HT1080 (cell line): ENCODE measurements around the gene SHISA8. TPM values are rescaled to one million over a fixed set of nuclear protein-coding genes. Genes with fewer than 3 reads are reported as not detected.

Experiments
- DNase-seq: peaks from one replicate; pipeline ENCODE4 v3.0.0-alpha.2; 2015; ENCODE audit warnings: low read depth
- total RNA-seq: library from RNA; depleted of rRNA; stranded (reverse); fragments of >200 nt; shearing (Covaris generic); gene quantifications from 2 replicates; pipeline ENCODE4 v1.2.3, GENCODE V29; 2014

The SHISA8 gene
- total RNA-seq, 1 experiment from 2014 or later: 8.8 TPM

DNA sequence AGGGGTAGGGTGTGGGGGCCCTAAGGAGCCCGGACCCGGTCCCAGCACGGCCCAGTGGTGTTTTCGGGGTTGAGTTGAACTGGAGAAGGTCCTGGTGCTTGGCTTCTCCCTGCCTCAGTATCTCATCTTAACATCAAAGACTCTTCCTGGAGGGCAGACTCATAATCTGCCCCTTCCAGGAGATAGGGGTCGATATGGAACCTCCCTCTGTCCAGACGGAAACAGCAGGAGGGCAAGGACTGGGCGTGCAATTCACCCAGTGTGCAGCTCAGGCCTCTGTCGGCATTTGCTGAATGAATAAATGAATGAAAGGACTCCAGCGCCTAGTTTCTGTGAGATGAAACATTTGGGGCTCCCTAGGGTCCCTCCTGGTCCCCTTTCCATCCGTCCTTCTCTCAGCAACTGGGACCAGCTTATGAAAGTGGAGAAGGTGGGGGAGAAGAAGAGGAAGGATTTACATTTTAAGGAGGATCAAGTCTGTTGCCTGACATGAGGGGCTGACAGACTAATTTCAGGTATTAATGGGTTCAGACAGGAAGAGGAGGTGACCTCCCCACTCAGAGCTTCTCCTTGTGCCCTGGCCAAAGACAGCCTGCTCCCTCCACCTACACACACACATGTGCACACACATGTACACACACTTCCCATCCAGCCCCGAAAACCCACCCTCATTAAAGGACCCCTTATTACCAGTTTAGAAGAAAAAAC is 1.1 kb upstream of the SHISA8 start:
- no peak for DNase-seq

DNA sequence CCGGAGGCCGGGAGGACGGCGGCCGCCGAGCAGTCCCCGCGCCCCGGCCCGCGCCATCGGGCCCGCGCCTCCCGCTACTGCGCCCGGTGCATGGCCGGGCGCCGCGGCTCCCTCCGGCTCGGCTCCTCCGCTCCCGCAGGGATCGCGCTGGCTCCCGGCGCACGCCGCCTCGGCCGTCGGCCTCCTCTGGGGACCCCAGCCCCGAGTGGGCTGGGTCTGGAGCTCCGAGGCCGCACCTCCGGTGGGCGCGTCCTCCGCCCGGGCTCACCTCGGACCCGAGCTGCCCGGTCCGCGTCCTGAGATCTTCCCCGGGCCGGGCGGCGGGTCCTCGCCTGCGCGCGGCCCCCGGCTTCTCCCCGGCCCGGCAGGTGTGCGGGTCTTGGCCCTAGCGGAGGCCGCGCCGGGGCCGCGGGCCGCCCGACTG is 251 bp downstream of the SHISA8 start:
- no peak for DNase-seq

GRCh38 chr22:41913842-41914534 is 886 bp downstream of the SHISA8 start:
- no peak for DNase-seq

- no peak for DNase-seq
Measured at GRCh38 chr22:41913040-41913719, 1.7 kb downstream of the SHISA8 start.

GRCh38 chr22:41912338-41913039 is 2.4 kb downstream of the SHISA8 start:
- DNase-seq: no peak

GRCh38 chr22:41911001-41911611 is 3.8 kb downstream of the SHISA8 start:
- no peak for DNase-seq

- no peak for DNase-seq
Measured at GRCh38 chr22:41910050-41911000, 4.5 kb downstream of the SHISA8 start.

GRCh38 chr22:41909310-41910049 is 5.4 kb downstream of the SHISA8 start:
- DNase-seq: no peak

DNA sequence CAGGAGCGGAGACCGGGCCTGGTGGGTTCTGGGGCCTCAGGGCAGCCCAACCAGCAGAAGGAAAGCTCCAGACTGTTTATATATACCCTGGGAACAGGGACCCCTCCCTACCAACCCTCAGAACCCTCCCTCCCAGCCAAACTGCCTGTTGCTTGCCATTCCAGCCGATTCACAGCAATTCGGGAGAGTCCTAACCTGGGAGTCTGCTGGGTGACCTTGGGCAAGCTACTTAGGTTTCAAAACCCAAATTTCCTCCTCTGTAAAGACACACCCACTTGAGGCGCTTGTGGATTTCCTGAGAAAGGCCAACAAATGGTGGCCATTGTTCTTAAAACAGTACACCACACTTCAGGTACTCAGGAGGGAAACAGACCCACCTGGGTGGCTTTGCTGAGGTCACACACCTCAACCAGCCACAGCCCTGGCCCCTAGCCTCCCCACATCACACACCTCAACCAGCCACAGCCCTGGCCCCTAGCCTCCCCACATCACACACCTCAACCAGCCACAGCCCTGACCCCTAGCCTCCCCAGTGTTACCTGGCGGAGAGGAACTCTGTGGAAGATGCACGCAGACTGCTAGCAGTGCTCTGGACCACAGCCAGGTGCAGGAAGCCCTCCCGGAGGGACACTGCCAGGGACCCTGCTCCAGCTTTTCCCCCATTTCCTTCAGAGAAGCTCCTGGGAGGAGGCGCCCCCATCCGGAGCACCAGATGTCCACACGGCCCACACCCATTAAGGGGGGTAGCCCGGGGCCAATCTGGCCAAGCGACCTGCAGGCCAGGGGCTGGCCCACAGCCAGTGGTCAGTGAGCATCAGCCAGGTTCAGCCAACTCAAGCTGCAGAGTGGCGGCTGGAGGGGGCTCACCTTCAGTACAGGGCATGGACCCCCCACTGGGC is 6.2 kb downstream of the SHISA8 start:
- DNase-seq: no peak

- DNase-seq: peak; percentile 75
Measured at GRCh38 chr22:41907436-41908401, 7.2 kb downstream of the SHISA8 start.

DNA sequence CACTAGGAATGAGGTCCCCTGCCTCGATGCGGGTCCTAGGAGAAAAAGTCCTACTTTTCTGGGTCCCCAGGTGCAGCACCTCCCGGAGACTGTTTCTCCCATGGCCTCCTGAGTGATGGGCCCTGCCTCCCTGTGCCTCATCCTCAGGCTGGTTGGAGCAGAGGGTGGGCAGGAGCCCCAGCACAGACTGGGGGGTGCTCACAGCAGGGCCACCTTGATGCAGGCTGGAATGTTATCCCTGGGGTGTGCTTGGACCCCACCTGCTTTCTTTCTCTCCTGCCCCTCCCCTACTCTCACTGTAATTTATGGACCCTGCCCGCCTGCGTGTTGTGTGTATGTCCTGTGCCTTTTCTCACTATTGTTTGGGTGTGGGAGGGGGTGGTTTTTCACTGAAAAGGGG is 8.1 kb downstream of the SHISA8 start:
- DNase-seq: no peak

DNA sequence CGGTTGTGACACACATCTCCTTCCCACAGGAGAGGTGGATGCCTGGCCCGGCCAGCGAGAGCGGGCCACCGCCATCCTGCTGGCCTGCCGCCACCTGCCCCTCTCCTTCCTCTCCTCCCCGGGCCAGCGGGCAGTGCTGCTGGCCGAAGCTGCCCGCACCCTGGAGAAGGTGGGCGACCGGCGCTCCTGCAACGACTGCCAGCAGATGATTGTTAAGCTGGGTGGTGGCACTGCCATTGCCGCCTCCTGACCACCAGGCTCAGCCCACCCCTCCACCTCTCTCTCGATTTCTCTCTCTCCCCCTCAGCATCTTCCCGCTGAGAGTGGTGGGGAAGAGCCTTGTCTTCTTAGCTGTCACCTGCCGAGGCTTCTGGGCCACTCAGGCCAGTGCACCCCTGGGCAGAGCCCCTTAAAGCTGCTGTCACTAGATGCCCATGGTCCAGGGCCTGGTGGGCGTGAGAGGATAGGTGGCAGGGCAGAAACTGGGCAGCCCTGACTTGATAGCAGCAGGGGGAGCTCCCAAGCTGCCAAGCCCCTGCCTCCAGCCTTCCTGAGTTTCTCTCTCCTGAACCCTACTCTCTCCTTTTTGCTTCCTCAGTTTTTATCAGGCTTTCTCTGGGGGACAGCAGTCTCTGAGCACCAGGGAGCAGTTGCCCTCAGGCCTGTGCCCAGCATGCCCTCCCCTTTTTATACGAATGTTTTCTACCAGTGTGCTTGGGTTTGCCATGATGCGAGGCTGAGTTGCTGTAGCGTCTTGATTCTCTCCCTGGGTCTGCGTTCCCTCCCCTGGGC is 9.3 kb downstream of the SHISA8 start:
- DNase-seq: no peak

DNA sequence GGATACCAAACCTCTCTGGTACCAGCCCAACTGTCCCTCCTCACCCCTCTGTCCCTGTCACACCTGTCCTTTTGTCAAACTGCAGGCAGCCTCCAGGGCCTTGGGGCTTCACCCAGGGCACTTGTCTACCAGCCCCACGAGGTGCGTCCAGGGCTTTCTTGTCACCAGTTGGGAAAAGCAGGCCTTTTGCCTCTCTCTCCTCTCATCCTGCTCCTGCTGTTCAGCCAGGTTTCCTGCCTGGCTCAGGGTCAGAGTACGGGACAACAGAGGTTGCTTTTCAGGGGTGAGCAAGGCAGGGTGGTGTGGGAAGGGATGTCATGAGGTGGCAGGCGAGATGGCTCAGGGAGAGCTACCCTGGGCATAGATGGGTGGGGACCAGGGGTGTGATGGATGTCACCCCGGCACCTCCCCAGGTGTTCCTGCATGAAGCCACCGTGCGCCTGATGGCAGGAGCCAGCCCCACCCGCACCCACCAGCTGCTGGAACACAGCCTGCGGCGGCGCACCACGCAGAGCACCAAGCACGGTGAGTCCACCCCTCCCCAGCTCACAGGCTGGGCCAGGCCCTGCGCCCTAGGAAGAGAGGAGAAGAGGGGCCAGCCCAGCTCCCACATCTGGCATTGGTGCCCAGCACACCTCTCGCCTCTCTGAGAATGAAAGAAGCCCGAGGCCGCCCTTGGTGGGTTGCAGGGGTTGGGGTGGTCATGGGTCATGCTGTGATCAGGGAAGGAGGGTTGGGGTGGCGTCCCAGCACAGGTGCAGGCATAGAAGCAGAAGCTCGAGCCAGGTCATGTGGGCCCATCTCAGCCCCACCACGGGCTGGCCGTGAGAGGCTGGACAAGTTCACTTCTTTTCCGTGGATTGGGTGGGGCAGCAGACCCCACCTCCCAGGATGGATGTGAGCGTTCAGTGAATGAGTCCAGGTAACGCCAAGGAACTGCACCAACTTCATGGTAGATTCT is 10.1 kb downstream of the SHISA8 start:
- DNase-seq: no peak

- no peak for DNase-seq
Measured at GRCh38 chr22:41902932-41903421, 11.9 kb downstream of the SHISA8 start.

- DNase-seq: no peak
Measured at GRCh38 chr22:41902016-41902415, 12.9 kb downstream of the SHISA8 start.
